GM13976 (cell line): ENCODE measurements around the gene NXPH1.
A peak's percentile ranks its signal among the peaks of the same experiment; 100 is the strongest.

ENCODE experiments used
- DNase-seq: peaks from one replicate; pipeline ENCODE4 v3.0.0; 2012; ENCODE audit warnings: low spot score
- in situ Hi-C: fragments of 300-500 bp; cut with MboI; formaldehyde crosslinking; loops from one replicate; pipeline ENCODE4 v1.12.0; 2022; ENCODE audit warnings: low sequenced_read_pairs, mixed read lengths, inconsistent platforms; ENCODE audit not compliant: unreplicated experiment
- TF ChIP-seq, protein P1 (sequence below): IDR thresholded peaks from 2 replicates; pipeline ENCODE4 v1.5.1; 2012; ENCODE audit warnings: borderline replicate concordance, mild to moderate bottlenecking; ENCODE audit not compliant: insufficient read depth; ENCODE audit errors: extremely low read depth, missing control alignments, control extremely low read depth

NXPH1 gene

GRCh38 chr7:8433477-8434289 is at the start of gene NXPH1:
TSS of gene NXPH1 (plus strand) at chr7:8433609.
- TF ChIP-seq, protein P1, sequence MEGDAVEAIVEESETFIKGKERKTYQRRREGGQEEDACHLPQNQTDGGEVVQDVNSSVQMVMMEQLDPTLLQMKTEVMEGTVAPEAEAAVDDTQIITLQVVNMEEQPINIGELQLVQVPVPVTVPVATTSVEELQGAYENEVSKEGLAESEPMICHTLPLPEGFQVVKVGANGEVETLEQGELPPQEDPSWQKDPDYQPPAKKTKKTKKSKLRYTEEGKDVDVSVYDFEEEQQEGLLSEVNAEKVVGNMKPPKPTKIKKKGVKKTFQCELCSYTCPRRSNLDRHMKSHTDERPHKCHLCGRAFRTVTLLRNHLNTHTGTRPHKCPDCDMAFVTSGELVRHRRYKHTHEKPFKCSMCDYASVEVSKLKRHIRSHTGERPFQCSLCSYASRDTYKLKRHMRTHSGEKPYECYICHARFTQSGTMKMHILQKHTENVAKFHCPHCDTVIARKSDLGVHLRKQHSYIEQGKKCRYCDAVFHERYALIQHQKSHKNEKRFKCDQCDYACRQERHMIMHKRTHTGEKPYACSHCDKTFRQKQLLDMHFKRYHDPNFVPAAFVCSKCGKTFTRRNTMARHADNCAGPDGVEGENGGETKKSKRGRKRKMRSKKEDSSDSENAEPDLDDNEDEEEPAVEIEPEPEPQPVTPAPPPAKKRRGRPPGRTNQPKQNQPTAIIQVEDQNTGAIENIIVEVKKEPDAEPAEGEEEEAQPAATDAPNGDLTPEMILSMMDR: no peak
- peak; percentile 70 for DNase-seq
- in situ Hi-C loops: loop anchor here (25.0 kb wide), 1 partner anchor 279 kb away; no protein-coding TSS in a partner anchor

GRCh38 chr7:8384901-8385300 is 48.5 kb upstream of the NXPH1 start:
- in situ Hi-C loops: no loop called here
- TF ChIP-seq, protein P1: no peak
- no peak for DNase-seq

DNA sequence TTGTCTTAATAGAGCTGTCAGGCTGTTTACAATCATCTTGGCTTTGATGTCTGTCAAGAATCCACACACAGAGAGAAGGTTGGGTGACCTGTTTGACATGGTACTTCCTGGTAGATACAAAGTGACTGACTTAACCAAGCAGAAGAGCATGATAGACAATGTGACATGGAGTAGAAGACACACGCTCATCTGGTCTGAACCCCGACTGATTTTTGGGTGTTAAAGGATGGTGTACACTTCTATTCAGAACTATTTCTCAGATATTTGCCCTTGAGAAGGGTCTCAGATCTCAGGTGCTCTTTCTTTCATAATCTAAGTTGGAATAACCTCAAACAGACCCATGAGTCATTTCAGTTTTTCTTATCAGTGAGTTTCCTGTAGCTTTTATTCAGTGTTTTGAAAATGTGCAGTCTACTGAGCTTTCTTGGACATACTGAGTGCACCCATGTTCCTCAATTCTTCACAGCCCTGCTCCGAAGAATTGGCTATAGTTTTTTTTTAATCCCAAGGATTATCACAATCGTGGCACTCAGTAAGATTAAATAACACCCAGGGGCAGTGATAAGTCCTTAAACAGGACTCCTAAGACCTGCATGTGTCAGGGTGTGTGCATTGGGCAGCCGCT is 46.4 kb upstream of the NXPH1 start:
- in situ Hi-C loops: no loop called here
- TF ChIP-seq, protein P1: no peak
- DNase-seq: no peak

GRCh38 chr7:8387551-8388256 is 45.7 kb upstream of the NXPH1 start:
- in situ Hi-C loops: no loop called here
- no peak for DNase-seq
- TF ChIP-seq, protein P1: no peak

DNA sequence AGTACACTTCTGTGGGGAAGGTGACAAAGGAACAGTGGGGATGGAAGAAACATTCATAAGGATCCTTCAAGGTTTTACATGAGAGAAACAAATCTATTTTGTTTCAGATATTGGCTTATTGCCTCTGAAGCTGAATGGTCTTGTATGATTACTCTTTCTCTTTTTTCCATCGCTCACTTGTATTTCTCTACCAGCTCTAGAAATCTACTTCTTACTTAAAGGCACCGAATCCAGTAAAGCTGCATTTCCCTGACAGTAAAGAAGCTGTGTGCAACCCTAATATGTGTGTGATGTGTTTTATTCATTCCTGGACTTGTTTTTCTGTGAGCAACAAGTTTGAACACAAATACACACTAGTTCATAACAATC is 45.2 kb upstream of the NXPH1 start:
- no peak for DNase-seq
- TF ChIP-seq, protein P1: no peak
- in situ Hi-C loops: no loop called here

- TF ChIP-seq, protein P1: no peak
- in situ Hi-C loops: no loop called here
- no peak for DNase-seq
Measured at GRCh38 chr7:8389593-8390261, 43.7 kb upstream of the NXPH1 start.
